Activated CD4-positive, alpha-beta T cell treated with anti-CD3 and anti-CD28 coated beads, Interleukin-2, amount 10 ng/mL, durations not matched to agents 24 days and 14 days (primary cell): ENCODE data around the gene CLK1. TPM values are rescaled to one million over a fixed set of nuclear protein-coding genes. Genes with fewer than 3 reads are reported as not detected.

ENCODE experiments used
- DNase-seq: peaks from one replicate; pipeline ENCODE4 v3.0.0; 2022
- H3K27ac Mint-ChIP-seq: one replicate; pipeline ENCODE4 v1.8.0; 2022; ENCODE audit warnings: mild to moderate bottlenecking, mixed read lengths
- H3K27me3 Mint-ChIP-seq: one replicate; pipeline ENCODE4 v1.8.0; 2022; ENCODE audit warnings: mixed read lengths
- H3K36me3 Mint-ChIP-seq: one replicate; pipeline ENCODE4 v1.8.0; 2022; ENCODE audit warnings: low read depth, mild to moderate bottlenecking, mixed read lengths
- H3K4me1 Mint-ChIP-seq: one replicate; pipeline ENCODE4 v1.8.0; 2021; ENCODE audit warnings: mixed read lengths
- H3K4me3 Mint-ChIP-seq: one replicate; pipeline ENCODE4 v1.8.0; 2022; ENCODE audit warnings: mild to moderate bottlenecking, moderate library complexity, mixed read lengths
- H3K9me3 Mint-ChIP-seq: one replicate; pipeline ENCODE4 v1.8.0; 2021; ENCODE audit warnings: mixed read lengths
- intact Hi-C: fragments of 100-400 bp; cut with micrococcal nuclease; formaldehyde crosslinking; loops from one replicate; pipeline ENCODE4 v1.15.1; 2023
- total RNA-seq: library from RNA; stranded (reverse); gene quantifications from 2 replicates; pipeline ENCODE4 v1.2.3, GENCODE V29; 2022

CLK1 gene
- total RNA-seq, 1 donor from 2014 or later = 99.3 TPM

GRCh38 chr2:200811333-200812121 lies 52.9 kb downstream of the CLK1 start, which contains the start of gene BZW1:
Gene BZW1, plus strand, starts transcription at chr2:200811910. Its CDS starts 1,308 bp downstream, at chr2:200813218.
- peak within 1 kb of the TSS; percentile 99 for H3K27ac Mint-ChIP-seq
- H3K36me3 Mint-ChIP-seq = peaks cover 39% of the 10 kb centered on the region
- H3K27me3 Mint-ChIP-seq = peaks cover 2% of the 10 kb centered on the region
- intact Hi-C loops = loop anchor here (1.0 to 10.0 kb wide), 16 partner anchors 46 to 1823 kb away; partner anchors contain the start of genes CASP10, FAM117B, HYCC2 and MAIP1
- DNase-seq = peak; percentile 99
- H3K9me3 Mint-ChIP-seq = no peaks in the 10 kb centered on the region
- peaks cover 43% of the 10 kb centered on the region for H3K4me1 Mint-ChIP-seq
- H3K4me3 Mint-ChIP-seq = peak within 1 kb of the TSS; percentile 100

- Mint-ChIP-seq H3K4me1 (peaks cover 39% of the 10 kb centered on the region), H3K27me3 (peaks cover 2% of the 10 kb centered on the region), H3K36me3 (peaks cover 34% of the 10 kb centered on the region), H3K9me3 (no peaks in the 10 kb centered on the region), H3K27ac (peak overlapping the region; percentile 98), H3K4me3 (peak overlapping the region; percentile 100)
- intact Hi-C loops = loop anchor here (1.0 to 10.0 kb wide), 13 partner anchors 46 to 1824 kb away; partner anchors contain the start of genes CASP10, FAM117B, HYCC2 and MAIP1
- no peak for DNase-seq
Observed at GRCh38 chr2:200810998-200811332, 53.5 kb downstream of the CLK1 start.

GRCh38 chr2:200810252-200810997 lies 54.0 kb downstream of the CLK1 start:
- Mint-ChIP-seq H3K9me3 (no peaks in the 10 kb centered on the region), H3K4me3 (peak overlapping the region; percentile 100)
- intact Hi-C loops = loop anchor here (5.0 to 10.0 kb wide), 8 partner anchors 233 to 1824 kb away; partner anchors contain the start of genes CASP10, FAM117B, HYCC2 and MAIP1

GRCh38 chr2:200809506-200810251 lies 54.8 kb downstream of the CLK1 start:
- H3K27ac Mint-ChIP-seq = peak overlapping the region; percentile 98
- intact Hi-C loops = loop anchor here (5.0 to 10.0 kb wide), 8 partner anchors 232 to 1825 kb away; partner anchors contain the start of genes CASP10, FAM117B, HYCC2 and MAIP1
- H3K9me3 Mint-ChIP-seq = no peaks in the 10 kb centered on the region
- H3K27me3 Mint-ChIP-seq = peaks cover 5% of the 10 kb centered on the region
- H3K4me1 Mint-ChIP-seq = peaks cover 28% of the 10 kb centered on the region
- peak overlapping the region; percentile 100 for H3K4me3 Mint-ChIP-seq
- no peak for DNase-seq
- H3K36me3 Mint-ChIP-seq = peaks cover 21% of the 10 kb centered on the region

More at GRCh38 chr2:200810252-200810997, 54.0 kb downstream of the CLK1 start:
- Mint-ChIP-seq H3K27me3 (peaks cover 2% of the 10 kb centered on the region), H3K36me3 (peaks cover 28% of the 10 kb centered on the region), H3K4me1 (peaks cover 34% of the 10 kb centered on the region), H3K27ac (peak overlapping the region; percentile 98)
- DNase-seq = no peak

Other genes starting within 250 kb of the CLK1 start
- gene BZW1, start 52.7 kb downstream of the CLK1 start, total RNA-seq = 489 and 490 TPM in 2 replicates
- gene PPIL3, start 24.4 kb upstream of the CLK1 start, total RNA-seq = 52.6 and 52.8 TPM in 2 replicates
- gene NIF3L1, start 24.7 kb upstream of the CLK1 start, total RNA-seq = 30.7 and 33.4 TPM in 2 replicates
- gene ORC2, start 99.0 kb upstream of the CLK1 start, total RNA-seq = 64.2 and 66.5 TPM in 2 replicates
- 24.4 and 26.2 TPM in 2 replicates for gene HYCC2, start 207.0 kb upstream of the CLK1 start, total RNA-seq
- gene NDUFB3, start 207.3 kb upstream of the CLK1 start, total RNA-seq = 112 and 113 TPM in 2 replicates